NK-92 (cell line): ENCODE data around the gene KIF11.

Experiments
- DNase-seq: peaks from one replicate; lab custom pipeline; 2025; ENCODE audit not compliant: unreplicated experiment; lab: John Stamatoyannopoulos, UW

The KIF11 gene

DNA sequence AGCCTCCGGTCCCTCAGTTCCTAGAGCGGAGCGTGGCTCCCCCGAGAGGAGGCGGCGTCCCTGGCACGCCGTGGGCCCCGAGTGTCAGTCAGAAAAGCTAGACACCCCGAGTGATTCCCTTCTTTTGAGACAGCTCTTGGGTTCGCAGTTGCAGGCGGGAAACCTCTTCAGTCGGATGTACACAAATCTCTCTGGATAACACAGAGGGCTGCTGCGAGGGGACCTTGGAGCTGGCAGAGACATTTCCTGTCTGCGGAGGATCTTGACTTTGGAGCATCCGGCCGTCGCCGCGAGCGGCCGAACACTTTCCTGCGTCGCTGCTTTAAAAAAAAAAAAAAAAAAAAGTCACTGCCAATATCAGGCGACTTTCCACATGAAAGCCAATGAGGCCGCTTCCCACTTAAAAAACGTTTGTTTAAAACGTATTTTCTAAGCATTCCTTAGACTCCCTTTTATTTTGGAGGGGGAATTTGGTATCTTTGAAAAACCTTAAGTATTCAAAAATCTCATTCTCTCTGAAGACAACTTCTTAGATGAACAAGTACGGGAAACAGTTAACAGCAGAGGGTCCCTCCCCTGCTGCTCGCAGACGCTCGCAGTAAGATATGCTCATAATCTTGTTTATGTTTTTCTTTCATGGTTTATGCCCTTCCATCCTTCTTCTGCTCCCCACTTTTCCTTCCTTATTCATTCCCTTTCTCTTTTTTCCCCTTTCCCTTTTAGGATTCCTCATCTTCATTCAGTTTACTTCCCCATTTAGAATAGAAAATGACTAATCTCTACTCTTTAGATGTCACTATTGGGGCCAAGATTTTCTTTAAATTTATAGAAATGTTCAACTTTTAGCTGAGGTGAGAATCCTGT lies 106.8 kb downstream of the KIF11 start:
- no peak for DNase-seq

DNA sequence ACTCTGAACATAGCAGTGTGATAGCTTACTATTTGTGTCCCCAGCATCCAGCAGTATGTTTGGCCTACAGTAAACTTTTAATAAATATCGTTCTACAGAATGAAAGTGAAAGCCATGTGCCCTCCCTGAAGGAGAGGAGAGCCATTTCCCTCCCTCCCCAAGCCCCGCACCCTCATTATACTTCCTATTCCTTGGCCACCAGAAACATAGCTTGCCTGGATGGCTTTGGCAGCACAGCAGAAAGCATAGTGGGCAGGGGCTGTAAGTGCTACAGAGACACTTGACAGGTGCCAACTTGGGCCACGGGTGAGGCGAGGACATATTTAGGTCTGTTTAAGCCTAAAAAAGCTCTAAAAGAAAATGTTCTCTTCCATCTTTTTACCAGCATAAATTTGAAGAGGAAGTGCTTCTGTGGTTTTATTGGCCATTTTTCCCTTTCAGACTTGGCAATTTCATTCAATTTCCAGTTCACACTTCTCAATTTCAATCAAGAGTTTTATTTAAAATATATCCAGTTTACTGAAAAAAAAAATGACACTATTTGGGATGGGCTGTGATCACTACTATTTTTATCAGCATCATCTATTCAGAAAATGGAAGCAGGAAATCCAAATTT lies 109.5 kb downstream of the KIF11 start:
- DNase-seq: no peak
